NCI-H748 (cell line): Measurements from ENCODE around the gene MS4A18.

Source experiments
- DNase-seq: peaks from one replicate; lab custom pipeline; 2025; ENCODE audit not compliant: unreplicated experiment; lab: John Stamatoyannopoulos, UW

Gene MS4A18

DNA sequence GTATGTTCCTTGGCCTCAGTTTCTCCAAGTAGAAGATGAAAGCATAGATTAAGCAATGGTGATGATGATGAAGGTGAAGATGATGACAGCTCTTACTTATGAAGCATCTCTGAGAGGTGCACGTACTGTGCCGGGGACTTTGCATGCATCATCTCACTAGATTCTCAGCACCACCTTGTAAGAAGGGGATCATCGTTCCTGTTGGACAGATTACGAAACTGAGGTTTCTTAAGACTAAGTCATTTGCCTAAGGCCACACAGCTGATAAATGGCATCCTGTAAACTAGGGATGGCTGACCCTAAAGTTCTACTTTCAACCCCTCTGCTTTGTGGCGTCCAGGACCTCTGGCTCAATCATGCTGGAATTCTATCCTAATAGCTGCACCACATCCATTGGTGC is 40.8 kb downstream of the MS4A18 start:
- no peak for DNase-seq

DNA sequence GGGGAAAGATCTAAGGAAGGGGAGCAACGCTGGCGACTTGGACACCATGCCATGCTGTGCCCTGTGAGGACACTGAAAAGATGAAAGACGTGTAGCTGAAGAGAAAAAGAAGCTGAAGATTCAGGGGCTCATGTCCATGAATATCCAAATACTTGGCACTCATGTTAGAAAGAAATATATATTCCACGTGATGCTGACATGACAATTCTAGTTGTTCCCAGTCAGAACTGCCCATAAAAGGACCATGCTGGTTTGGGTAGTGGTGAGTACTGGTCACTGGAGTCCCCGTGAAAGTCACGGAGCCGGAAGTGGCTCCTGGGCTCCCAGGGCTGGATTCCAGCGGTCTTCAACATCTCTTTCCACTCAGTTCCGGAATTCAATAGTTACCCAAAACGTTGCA is 42.0 kb downstream of the MS4A18 start:
- DNase-seq = no peak

GRCh38 chr11:60767388-60767811 is 42.9 kb downstream of the MS4A18 start:
- DNase-seq = no peak

- DNase-seq = no peak
These were observed 43.7 kb downstream of the MS4A18 start for GRCh38 chr11:60768202-60768601.

GRCh38 chr11:60769273-60769672 is 44.8 kb downstream of the MS4A18 start:
- no peak for DNase-seq

DNA sequence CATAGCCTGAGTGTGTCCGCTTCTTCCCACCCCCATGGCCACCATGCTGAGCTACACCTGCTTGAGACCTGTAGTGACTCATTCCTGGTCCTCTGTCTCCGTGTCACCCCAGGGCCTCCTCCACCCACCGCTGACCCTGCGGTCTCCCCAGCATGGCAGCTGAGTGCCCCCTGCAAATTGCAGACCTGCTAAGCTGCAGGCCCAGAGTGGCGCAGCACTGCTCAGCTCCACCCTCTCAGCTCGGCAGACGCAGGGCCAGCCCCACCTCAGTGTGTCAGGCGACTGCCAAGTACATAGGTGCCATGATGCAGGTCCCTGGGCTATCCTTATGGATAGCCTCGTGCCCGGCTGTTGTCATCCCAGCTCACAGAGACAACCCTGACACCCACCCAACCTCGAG is 45.3 kb downstream of the MS4A18 start:
- no peak for DNase-seq

DNA sequence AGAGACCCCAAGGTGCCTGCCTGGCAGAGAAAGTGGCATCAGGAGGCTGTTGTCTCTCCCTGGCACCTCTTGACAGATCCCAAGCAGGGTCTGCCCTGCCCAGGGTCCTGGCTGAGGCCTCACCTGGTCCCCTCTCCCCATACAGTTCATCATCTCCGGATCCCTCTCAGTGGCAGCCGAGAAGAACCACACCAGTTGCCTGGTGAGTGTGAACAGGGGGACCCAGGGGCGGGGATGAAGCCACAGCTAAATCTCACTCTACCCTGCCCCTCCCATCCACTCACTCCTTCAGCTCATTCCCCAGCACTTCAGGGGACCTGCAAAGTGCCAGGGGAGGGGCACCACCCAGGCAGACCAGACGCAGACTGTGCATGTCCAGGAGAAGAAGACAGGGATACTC is 46.6 kb downstream of the MS4A18 start:
- no peak for DNase-seq

DNA sequence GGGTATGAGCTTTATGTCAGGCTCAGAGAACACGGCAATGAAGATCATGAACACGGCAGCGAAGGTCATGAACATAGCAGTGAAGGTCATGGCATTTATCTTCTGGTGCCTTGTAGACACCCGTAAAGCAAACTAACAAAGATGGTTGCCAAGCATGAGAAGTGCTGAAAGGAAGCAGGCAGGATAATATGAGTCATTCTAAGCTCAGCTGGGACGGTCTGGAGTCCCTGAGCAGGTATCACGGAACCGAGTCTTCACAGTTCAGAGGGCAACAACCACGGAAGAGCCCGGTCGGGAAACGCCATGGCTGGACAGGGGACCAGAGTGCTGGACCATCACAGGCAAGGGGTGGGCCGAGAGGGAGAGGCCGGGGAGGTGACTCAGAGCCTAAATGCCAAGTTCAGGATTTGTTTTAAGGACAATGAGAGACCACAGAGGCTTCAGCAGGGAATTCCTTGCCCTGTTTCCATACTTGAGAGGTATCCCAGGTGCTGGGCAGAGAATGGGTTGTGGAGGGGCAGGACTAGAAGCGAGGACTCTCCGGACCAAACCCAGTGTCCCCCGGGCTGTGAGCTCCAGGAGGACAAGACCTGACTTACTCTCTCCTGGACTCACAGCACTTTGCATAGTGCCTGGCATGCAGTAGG is 47.5 kb downstream of the MS4A18 start:
- DNase-seq = no peak

DNA sequence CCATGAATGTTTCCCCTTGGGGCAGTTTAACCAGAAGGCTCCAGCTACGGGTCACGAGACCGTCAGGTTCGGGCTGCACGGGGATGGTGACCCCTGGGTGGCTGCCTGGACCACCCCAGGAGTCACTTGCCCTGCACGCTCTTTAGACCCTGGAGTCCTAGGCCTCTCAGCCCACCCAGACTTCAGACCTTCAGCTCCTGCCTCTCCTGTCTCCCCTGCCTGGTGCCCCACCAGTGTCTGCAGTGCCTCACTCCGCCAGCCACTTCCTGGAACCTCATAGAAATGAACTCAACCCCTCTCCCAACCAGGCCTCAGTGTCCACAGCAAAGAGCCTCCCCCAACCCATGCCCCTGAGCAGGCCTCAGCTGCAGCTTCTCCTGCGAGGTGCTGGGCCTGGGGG is 48.1 kb downstream of the MS4A18 start:
- DNase-seq = no peak

- no peak for DNase-seq
These were observed 50.2 kb downstream of the MS4A18 start for GRCh38 chr11:60774726-60775125.

- peak; percentile 93 for DNase-seq
These were observed 51.0 kb downstream of the MS4A18 start for GRCh38 chr11:60775420-60775961.

DNA sequence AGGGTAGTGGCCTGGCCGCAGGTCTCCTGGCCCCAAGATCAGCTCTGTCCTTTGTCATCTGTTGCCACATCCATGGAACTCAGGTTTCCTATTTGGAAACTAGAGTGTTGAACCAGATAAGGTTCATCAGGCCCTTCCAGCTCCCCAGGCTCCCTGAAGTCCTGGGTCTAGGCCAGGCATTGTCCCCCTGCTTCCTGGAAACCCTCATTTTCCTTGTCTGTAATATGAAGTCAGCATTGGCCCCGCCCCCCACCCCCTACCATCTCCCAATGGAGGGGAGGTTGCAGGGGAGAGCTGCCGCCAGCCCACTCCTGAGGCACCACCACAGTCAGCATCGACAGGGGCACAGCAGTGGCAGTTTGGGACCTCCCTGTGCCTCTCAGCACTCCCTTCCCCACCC is 51.6 kb downstream of the MS4A18 start:
- DNase-seq = no peak

GRCh38 chr11:60777106-60777505 is 52.6 kb downstream of the MS4A18 start:
- DNase-seq = no peak

GRCh38 chr11:60777572-60777971 is 53.1 kb downstream of the MS4A18 start:
- no peak for DNase-seq

GRCh38 chr11:60780065-60780464 is 55.5 kb downstream of the MS4A18 start:
- DNase-seq = no peak

GRCh38 chr11:60780774-60781173 is 56.3 kb downstream of the MS4A18 start:
- no peak for DNase-seq

GRCh38 chr11:60781286-60781980 is 56.9 kb downstream of the MS4A18 start:
- DNase-seq = no peak

- no peak for DNase-seq
These were observed 57.4 kb downstream of the MS4A18 start for GRCh38 chr11:60781981-60782316.

DNA sequence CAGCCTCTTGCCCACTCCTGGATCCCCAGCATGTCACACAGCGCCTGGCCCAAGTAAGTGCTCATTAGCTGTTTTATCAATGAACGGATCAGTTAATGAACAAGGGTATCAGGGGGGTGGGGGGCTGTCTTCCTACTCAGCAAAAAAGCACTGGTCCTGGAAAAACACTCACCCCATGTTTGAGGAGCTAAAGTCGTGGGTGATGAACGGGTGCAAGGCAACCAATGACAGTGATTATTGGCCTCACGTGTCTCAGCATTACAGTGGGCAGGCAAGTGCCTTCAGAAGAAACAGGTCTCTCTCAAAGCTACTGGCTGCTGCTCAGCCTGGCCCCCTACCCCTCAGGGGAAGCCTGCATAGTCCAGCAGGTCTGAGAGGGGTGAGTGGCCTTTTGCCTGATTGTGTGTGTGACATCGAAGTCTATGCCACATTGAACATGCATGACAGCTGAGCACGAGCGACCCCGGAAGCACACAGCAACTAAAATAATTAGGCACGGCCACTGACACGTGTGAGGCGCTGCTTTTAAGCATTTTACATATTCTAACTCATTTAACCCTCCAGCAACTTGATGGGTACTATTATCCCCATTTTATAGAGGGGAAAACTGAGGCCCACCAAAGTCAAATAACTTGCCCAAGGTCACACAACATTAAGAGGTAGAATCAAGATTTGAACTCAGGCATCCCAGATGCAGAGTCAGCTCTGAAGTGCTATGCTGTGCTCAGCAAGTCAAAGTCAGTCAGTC is 58.0 kb downstream of the MS4A18 start:
- DNase-seq = no peak

DNA sequence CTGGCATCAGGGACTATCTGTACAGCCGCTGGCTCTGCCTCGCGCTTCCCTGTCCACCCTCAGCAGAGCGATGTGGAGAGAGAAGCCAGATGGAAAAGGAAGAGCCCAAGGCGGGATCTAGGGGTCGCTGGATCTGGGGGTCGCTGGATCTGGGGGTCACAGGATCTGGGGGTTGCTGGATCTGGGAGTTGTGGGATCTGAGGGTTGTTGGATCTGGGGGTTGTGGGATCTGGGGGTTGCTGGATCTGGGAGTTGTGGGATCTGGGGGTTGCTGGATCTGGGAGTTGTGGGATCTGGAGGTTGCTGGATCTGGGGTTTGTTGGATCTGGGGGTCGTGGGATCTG is 58.6 kb downstream of the MS4A18 start:
- no peak for DNase-seq

GRCh38 chr11:60783911-60784310 is 59.4 kb downstream of the MS4A18 start:
- DNase-seq = no peak

GRCh38 chr11:60785136-60785535 is 60.6 kb downstream of the MS4A18 start, which contains the start of gene MS4A10:
Gene MS4A10 (plus strand): TSS chr11:60785333. CDS start chr11:60790336, 5,003 bp downstream.
- no peak for DNase-seq
